ENCODE measurements around the gene GFRA1. TPM values are rescaled to one million over a fixed set of nuclear protein-coding genes. Genes with fewer than 3 reads are reported as not detected.

Gene GFRA1
- polyA plus RNA-seq, 3 donors: not detected

- no peak overlapping the region for H3K9ac ChIP-seq (ENCODE audit: insufficient read depth, low read length, poor library complexity, severe bottlenecking)
- H3K36me3 ChIP-seq (replicated peaks in 1 of 2; ENCODE audit: control insufficient read depth in 1 of 2, insufficient read depth in 2 of 2, low read length in 2 of 2): no peaks in the 10 kb centered on the region
- H3K4me1 Mint-ChIP-seq: no peaks in the 10 kb centered on the region
- no peak overlapping the region for H3K4me3 Mint-ChIP-seq
- intact Hi-C loops (cut with micrococcal nuclease): no loop called here
- H3K4me2 ChIP-seq (replicated peaks; ENCODE audit: extremely low read depth, low read length, poor library complexity, severe bottlenecking): no peak overlapping the region
- no peak for TF ChIP-seq CTCF (IDR thresholded peaks at IDR 0.05)
- peaks cover 0 to 7% (median 0%) of the 10 kb centered on the region in 7 donors for H3K9me3 Mint-ChIP-seq
- no peaks in the 10 kb centered on the region for H3K4me1 ChIP-seq (ENCODE audit: control insufficient read depth in 1 of 2, insufficient read depth in 2 of 2, low read length in 2 of 2)
- peaks cover 0 to 2% (median 0%) of the 10 kb centered on the region in 3 donors for H3K27me3 Mint-ChIP-seq (ENCODE audit: low read depth in 3 of 3)
- H3K9me3 ChIP-seq (replicated peaks in 1 of 2; ENCODE audit: control insufficient read depth in 1 of 2, insufficient read depth in 1 of 2, low read length in 2 of 2): no peaks in the 10 kb centered on the region
- no peaks in the 10 kb centered on the region for H3K79me2 ChIP-seq (ENCODE audit: insufficient read depth, low read length)
- H3K36me3 Mint-ChIP-seq: no peaks in the 10 kb centered on the region
- H3K27ac ChIP-seq (ENCODE audit: low read depth in 1 of 2, low read length in 2 of 2): no peak overlapping the region
- WGBS (ENCODE audit: insufficient coverage): 100% methylated on average over 1 of the region's 3 CpGs
- no peaks in the 10 kb centered on the region for H4K20me1 ChIP-seq (ENCODE audit: insufficient read depth, low read length)
- H3K27ac Mint-ChIP-seq: no peak overlapping the region
- no peak overlapping the region for H2AFZ ChIP-seq (ENCODE audit: insufficient read depth, low read depth, low read length, poor library complexity, severe bottlenecking)
- no peak overlapping the region for H3K4me3 ChIP-seq (replicated peaks in 1 of 3; ENCODE audit: low read depth in 2 of 3, low read length in 3 of 3)
- H3K27me3 ChIP-seq (ENCODE audit: control insufficient read depth in 2 of 2, insufficient read depth in 2 of 2, low read length in 2 of 2): no peaks in the 10 kb centered on the region
- no peak for DNase-seq
Measured at GRCh38 chr10:116216676-116217075, 56.3 kb downstream of the GFRA1 start.

- Mint-ChIP-seq H3K36me3 (no peaks in the 10 kb centered on the region), H3K27ac (no peak overlapping the region), H3K9me3 (peaks cover 0 to 7% (median 0%) of the 10 kb centered on the region in 7 donors), H3K4me1 (no peaks in the 10 kb centered on the region), H3K4me3 (no peak overlapping the region), H3K27me3 (ENCODE audit: low read depth in 3 of 3) (no peaks in the 10 kb centered on the region)
- intact Hi-C loops (cut with micrococcal nuclease): no loop called here
- no peaks in the 10 kb centered on the region for H3K4me1 ChIP-seq (ENCODE audit: control insufficient read depth in 1 of 2, insufficient read depth in 2 of 2, low read length in 2 of 2)
- no peaks in the 10 kb centered on the region for H4K20me1 ChIP-seq (ENCODE audit: insufficient read depth, low read length)
- TF ChIP-seq CTCF (IDR thresholded peaks at IDR 0.05): no peak
- H2AFZ ChIP-seq (ENCODE audit: insufficient read depth, low read depth, low read length, poor library complexity, severe bottlenecking): no peak overlapping the region
- WGBS (ENCODE audit: insufficient coverage): no CpG with 5 or more reads among the region's 5 CpGs
- no peak for DNase-seq
- H3K4me3 ChIP-seq (replicated peaks in 1 of 3; ENCODE audit: low read depth in 2 of 3, low read length in 3 of 3): no peak overlapping the region
- H3K79me2 ChIP-seq (ENCODE audit: insufficient read depth, low read length): no peaks in the 10 kb centered on the region
- H3K27me3 ChIP-seq (ENCODE audit: control insufficient read depth in 2 of 2, insufficient read depth in 2 of 2, low read length in 2 of 2): no peaks in the 10 kb centered on the region
- H3K9me3 ChIP-seq (replicated peaks in 1 of 2; ENCODE audit: control insufficient read depth in 1 of 2, insufficient read depth in 1 of 2, low read length in 2 of 2): no peaks in the 10 kb centered on the region
- no peaks in the 10 kb centered on the region for H3K36me3 ChIP-seq (replicated peaks in 1 of 2; ENCODE audit: control insufficient read depth in 1 of 2, insufficient read depth in 2 of 2, low read length in 2 of 2)
- no peak overlapping the region for H3K27ac ChIP-seq (ENCODE audit: low read depth in 1 of 2, low read length in 2 of 2)
- no peak overlapping the region for H3K9ac ChIP-seq (ENCODE audit: insufficient read depth, low read length, poor library complexity, severe bottlenecking)
- no peak overlapping the region for H3K4me2 ChIP-seq (replicated peaks; ENCODE audit: extremely low read depth, low read length, poor library complexity, severe bottlenecking)
Measured at GRCh38 chr10:116215651-116216050, 57.4 kb downstream of the GFRA1 start.

Data from CD14-positive monocyte (primary cell).